NCI-H2081 treated with DMSO at 0.1 percent for 48 hours (cell line): ENCODE results near the gene PTPN23.
"Not testable (repeated sequence)": the region's sequence is repeated elsewhere in the genome, so short reads cannot be mapped to it uniquely, and the experiment has no call there.

Experiments used
- DNase-seq: peaks from one replicate; lab custom pipeline; 2025; lab: John Stamatoyannopoulos, UW

Gene PTPN23

GRCh38 chr3:47380601-47381316 is at the start of gene PTPN23:
Gene PTPN23 (plus strand): TSS chr3:47381021. CDS start chr3:47381097, 76 bp downstream.
- peak; percentile 61 for DNase-seq

GRCh38 chr3:47333907-47334306 is 46.9 kb upstream of the PTPN23 start:
- DNase-seq = no peak

GRCh38 chr3:47337656-47338055 is 43.2 kb upstream of the PTPN23 start:
- no peak for DNase-seq

- no peak for DNase-seq
These were observed 40.9 kb upstream of the PTPN23 start for GRCh38 chr3:47339951-47340350.

GRCh38 chr3:47340866-47341265 is 40.0 kb upstream of the PTPN23 start:
- DNase-seq = no peak

- no peak for DNase-seq
These were observed 38.7 kb upstream of the PTPN23 start for GRCh38 chr3:47342151-47342550.

- no peak for DNase-seq
These were observed 38.0 kb upstream of the PTPN23 start for GRCh38 chr3:47342812-47343211.

- no peak for DNase-seq
These were observed 37.3 kb upstream of the PTPN23 start for GRCh38 chr3:47343471-47343971.

- DNase-seq = no peak
These were observed 35.9 kb upstream of the PTPN23 start for GRCh38 chr3:47344971-47345370.

GRCh38 chr3:47347217-47347801 is 33.5 kb upstream of the PTPN23 start:
- DNase-seq = no peak

- no peak for DNase-seq
These were observed 32.2 kb upstream of the PTPN23 start for GRCh38 chr3:47348411-47349154.

GRCh38 chr3:47355010-47355409 is 25.8 kb upstream of the PTPN23 start:
- no peak for DNase-seq

GRCh38 chr3:47356201-47356600 is 24.6 kb upstream of the PTPN23 start:
- no peak for DNase-seq

GRCh38 chr3:47359323-47359722 is 21.5 kb upstream of the PTPN23 start:
- DNase-seq = no peak

- DNase-seq = not testable (repeated sequence)
These were observed 20.7 kb upstream of the PTPN23 start for GRCh38 chr3:47360110-47360517.

- no peak for DNase-seq
These were observed 18.1 kb upstream of the PTPN23 start for GRCh38 chr3:47362701-47363100.

GRCh38 chr3:47365213-47366153 is 15.3 kb upstream of the PTPN23 start:
- no peak for DNase-seq

GRCh38 chr3:47366833-47367232 is 14.0 kb upstream of the PTPN23 start:
- no peak for DNase-seq

GRCh38 chr3:47367631-47368030 is 13.2 kb upstream of the PTPN23 start:
- DNase-seq = no peak

GRCh38 chr3:47370020-47370419 is 10.8 kb upstream of the PTPN23 start:
- not testable (repeated sequence) for DNase-seq

- DNase-seq = no peak
These were observed 9.7 kb upstream of the PTPN23 start for GRCh38 chr3:47370887-47371697.
